Ectodermal cell (in vitro differentiated cells): ENCODE measurements around the gene KIF5A. TPM values are rescaled to one million over a fixed set of nuclear protein-coding genes. Genes with fewer than 3 reads are reported as not detected.
A peak's percentile ranks its signal among the peaks of the same experiment; 100 is the strongest.
"Not testable (repeated sequence)": the region's sequence is repeated elsewhere in the genome, so short reads cannot be mapped to it uniquely, and the experiment has no call there.

Source experiments
- H3K27ac ChIP-seq: 2 replicates; pipeline ENCODE4 v1.7.0; 2013; ENCODE audit warnings: mild to moderate bottlenecking, low read depth, low read length; ENCODE audit not compliant: insufficient read depth, poor library complexity, severe bottlenecking
- H3K27me3 ChIP-seq: 2 replicates; pipeline ENCODE4 v1.7.0; 2013; ENCODE audit warnings: mild to moderate bottlenecking, low read length; ENCODE audit not compliant: insufficient read depth, control insufficient read depth, poor library complexity, severe bottlenecking
- H3K36me3 ChIP-seq: one replicate; pipeline ENCODE4 v1.7.0; 2013; ENCODE audit warnings: low read length; ENCODE audit not compliant: control insufficient read depth, insufficient read depth
- H3K4me1 ChIP-seq: one replicate; pipeline ENCODE4 v1.7.0; 2013; ENCODE audit warnings: low read length; ENCODE audit not compliant: control insufficient read depth, insufficient read depth
- H3K4me3 ChIP-seq: 2 replicates; pipeline ENCODE4 v1.7.0; 2013; ENCODE audit warnings: low read depth, low read length, control low read depth; ENCODE audit not compliant: insufficient read depth
- H3K9me3 ChIP-seq: 2 replicates; pipeline ENCODE4 v1.7.0; 2013; ENCODE audit warnings: mild to moderate bottlenecking, low read length, moderate library complexity; ENCODE audit not compliant: control insufficient read depth
- WGBS, 2 experiments: methylation state at CpG; one replicate each; pipeline ENCODE4 v1.1.7; 2013; ENCODE audit warnings: missing lambda C conversion rate in 2 of 2; 5-methylcytosine and 5-hydroxymethylcytosine counted together
- polyA plus RNA-seq, 4 experiments: library from polyadenylated mRNA; stranded (reverse); fragments of 50-300 nt; gene quantifications; one replicate each; pipeline ENCODE4 v1.2.3, GENCODE V29; 2013

KIF5A gene
- 18.9 TPM for polyA plus RNA-seq (2013, experiment 1 of 4)
- 19.1 TPM for polyA plus RNA-seq (2013, experiment 2 of 4)
- 14.0 TPM for polyA plus RNA-seq (2013, experiment 3 of 4)
- polyA plus RNA-seq (2013, experiment 4 of 4): 15.9 TPM

DNA sequence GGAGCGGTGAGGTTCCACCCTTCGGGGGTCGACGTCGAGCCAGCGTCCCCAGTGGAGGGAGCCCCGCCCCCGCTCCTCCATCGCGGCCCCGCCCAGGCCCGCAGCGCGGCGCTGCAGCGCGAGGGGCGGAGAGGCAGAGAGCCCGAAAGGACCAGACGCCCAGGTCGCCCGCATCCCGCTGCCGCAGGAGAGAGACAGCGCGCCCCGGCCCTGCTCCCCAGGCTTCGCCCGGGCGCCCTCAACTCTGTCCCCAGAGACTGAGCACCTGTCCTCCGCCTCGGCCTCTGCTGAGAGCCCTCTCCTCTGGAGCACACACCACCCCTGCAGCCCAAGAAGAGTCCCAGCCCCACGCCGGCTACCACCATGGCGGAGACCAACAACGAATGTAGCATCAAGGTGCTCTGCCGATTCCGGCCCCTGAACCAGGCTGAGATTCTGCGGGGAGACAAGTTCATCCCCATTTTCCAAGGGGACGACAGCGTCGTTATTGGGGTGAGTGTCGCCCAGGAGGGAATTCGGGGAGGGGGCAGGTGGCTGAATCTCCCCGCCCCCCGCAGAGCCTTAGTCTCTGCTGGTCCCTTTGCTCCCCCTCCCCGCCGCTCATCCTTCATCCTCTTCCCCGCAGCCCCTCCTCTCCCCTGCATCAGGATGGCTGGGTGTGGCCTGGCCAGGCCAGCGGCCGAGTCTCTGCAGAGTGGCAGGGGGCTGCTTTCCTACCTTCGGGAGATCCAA is at the start of gene KIF5A:
Gene KIF5A, plus strand, starts transcription at position 136 of the 732 bp plus-strand sequence. Its CDS starts 228 bp downstream, at position 364.
- 0% methylated on average over 52 of the region's 52 CpGs for WGBS, 2 experiments
- H3K36me3 ChIP-seq: no peaks in the 10 kb centered on the region
- H3K4me3 ChIP-seq: peak within 1 kb of the TSS; percentile 66
- peaks cover 33% of the 10 kb centered on the region for H3K27me3 ChIP-seq
- H3K9me3 ChIP-seq: no peaks in the 10 kb centered on the region
- H3K27ac ChIP-seq: no peak within 1 kb of the TSS
- H3K4me1 ChIP-seq: peaks cover 32% of the 10 kb centered on the region

DNA sequence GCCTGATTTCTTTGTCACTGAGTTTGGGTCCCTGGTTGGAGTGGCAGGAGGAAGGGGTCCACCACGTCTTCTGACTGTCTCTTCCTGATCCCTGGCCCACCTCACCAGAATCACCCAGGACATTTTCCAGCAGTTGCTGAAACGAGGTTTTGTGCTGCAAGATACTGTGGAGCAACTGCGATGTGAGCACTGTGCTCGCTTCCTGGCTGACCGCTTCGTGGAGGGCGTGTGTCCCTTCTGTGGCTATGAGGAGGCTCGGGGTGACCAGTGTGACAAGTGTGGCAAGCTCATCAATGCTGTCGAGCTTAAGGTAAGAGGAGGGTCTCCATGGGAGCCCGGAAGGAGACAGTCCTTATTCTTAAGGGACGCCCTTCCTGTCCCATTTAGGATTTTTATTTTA is 49.6 kb upstream of the KIF5A start:
- no peaks in the 10 kb centered on the region for H3K9me3 ChIP-seq
- no peak overlapping the region for H3K27ac ChIP-seq
- 97% methylated on average over 11 of the region's 11 CpGs for whole genome bisulfite sequencing, 2 experiments
- no peaks in the 10 kb centered on the region for H3K4me1 ChIP-seq
- no peak overlapping the region for H3K4me3 ChIP-seq
- peaks cover 60% of the 10 kb centered on the region for H3K36me3 ChIP-seq
- H3K27me3 ChIP-seq: no peaks in the 10 kb centered on the region

DNA sequence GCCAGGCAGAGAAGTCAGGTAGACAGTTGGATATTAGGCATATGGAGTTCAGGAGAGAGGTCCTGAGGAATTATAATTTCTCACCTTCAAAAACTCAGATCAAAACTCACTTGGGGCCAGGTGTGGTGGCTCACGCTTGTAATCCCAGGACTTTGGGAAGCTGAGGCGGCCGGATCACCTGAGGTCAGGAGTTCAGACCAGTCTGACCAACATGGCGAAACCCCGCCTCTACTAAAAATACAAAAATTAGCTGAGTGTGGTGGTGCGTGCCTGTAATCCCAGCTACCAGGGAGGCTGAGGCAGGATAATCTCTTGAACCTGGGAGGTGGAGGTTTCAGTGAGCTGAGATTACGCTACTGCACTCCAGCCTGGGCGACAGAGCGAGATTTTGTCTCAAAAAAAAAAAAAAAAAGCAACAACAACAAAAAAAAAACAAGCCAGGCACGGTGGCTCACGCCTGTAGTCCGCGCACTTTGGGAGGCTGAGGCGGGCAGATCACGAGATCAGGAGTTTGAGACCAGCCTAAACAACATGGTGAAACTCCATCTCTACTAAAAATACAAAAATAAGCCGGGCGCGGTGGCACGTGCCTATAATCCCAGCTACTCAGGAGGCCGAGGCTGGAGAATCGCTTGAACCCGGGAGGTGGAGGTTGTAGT is 47.4 kb upstream of the KIF5A start:
- not testable (repeated sequence) for H3K9me3 ChIP-seq, H3K27ac ChIP-seq, H3K27me3 ChIP-seq, H3K4me1 ChIP-seq, H3K4me3 ChIP-seq
- H3K36me3 ChIP-seq: peaks cover 71% of the 10 kb centered on the region
- 95 to 96% methylated on average over 21 to 22 of the region's 22 CpGs for WGBS, 2 experiments

DNA sequence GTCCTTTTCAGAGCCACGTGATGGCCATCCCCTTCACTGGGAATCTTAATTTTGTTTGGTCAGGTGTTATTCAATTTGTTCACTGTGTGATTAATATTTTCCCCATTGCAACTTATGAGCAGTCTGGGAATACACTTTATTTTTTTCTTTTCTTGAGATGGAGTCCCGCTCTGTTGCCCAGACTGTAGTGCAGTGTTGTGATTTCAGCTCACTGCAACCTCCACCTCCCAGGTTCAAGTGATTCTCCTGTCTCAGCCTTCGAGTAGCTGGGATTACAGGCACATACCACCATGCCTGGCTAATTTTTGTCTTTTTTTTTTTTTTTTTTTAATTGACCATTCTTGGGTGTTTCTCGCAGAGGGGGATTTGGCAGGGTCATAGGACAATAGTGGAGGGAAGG is 43.3 kb upstream of the KIF5A start:
- H3K4me1 ChIP-seq, H3K9me3 ChIP-seq, H3K27me3 ChIP-seq, H3K4me3 ChIP-seq, H3K27ac ChIP-seq: not testable (repeated sequence)
- peaks cover 55% of the 10 kb centered on the region for H3K36me3 ChIP-seq
- 94% methylated on average over 3 of the region's 4 CpGs for WGBS, 2 experiments

DNA sequence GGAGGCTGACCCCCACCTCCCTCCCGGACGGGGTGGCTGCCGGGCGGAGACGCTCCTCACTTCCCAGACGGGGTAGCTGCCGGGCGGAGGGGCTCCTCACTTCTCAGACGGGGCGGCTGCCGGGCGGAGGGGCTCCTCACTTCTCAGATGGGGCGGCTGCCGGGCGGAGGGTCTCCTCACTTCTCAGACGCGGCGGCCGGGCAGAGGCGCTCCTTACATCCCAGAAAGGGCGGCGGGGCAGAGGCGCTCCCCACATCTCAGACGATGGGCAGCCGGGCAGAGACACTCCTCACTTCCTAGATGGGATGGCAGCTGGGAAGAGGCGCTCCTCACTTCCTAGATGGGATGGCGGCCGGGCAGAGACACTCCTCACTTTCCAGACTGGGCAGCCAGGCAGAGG is 42.0 kb upstream of the KIF5A start:
- H3K4me3 ChIP-seq, H3K4me1 ChIP-seq, H3K9me3 ChIP-seq, H3K27me3 ChIP-seq, H3K27ac ChIP-seq: not testable (repeated sequence)
- 96 to 98% methylated on average over 18 to 27 of the region's 28 CpGs for WGBS, 2 experiments
- H3K36me3 ChIP-seq: peaks cover 60% of the 10 kb centered on the region

DNA sequence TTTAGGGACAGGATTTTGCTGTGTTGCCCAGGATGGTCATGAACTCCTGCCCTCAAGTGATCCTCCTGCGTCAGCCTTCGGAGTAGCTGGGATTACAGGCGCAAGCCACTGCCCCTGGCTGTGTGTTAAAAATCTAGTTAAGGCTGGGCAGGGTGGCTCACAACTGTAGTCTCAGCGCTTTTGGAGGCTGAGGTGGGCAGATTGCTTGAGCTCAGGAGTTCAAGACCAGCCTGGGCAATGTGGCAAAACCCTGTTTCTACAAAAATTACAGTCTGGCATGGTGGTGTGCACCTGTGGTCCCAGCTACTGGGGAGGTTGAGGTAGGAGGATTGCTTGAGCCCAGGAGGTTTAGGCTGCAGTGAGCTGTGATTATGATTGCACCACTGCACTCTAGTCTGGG is 38.7 kb upstream of the KIF5A start:
- Histone ChIP-seq H3K4me1 (no peaks in the 10 kb centered on the region), H3K9me3 (no peaks in the 10 kb centered on the region), H3K36me3 (peaks cover 53% of the 10 kb centered on the region), H3K27ac (no peak overlapping the region), H3K27me3 (no peaks in the 10 kb centered on the region), H3K4me3 (no peak overlapping the region)
- WGBS, 2 experiments: 92 to 98% methylated on average over 4 of the region's 4 CpGs

DNA sequence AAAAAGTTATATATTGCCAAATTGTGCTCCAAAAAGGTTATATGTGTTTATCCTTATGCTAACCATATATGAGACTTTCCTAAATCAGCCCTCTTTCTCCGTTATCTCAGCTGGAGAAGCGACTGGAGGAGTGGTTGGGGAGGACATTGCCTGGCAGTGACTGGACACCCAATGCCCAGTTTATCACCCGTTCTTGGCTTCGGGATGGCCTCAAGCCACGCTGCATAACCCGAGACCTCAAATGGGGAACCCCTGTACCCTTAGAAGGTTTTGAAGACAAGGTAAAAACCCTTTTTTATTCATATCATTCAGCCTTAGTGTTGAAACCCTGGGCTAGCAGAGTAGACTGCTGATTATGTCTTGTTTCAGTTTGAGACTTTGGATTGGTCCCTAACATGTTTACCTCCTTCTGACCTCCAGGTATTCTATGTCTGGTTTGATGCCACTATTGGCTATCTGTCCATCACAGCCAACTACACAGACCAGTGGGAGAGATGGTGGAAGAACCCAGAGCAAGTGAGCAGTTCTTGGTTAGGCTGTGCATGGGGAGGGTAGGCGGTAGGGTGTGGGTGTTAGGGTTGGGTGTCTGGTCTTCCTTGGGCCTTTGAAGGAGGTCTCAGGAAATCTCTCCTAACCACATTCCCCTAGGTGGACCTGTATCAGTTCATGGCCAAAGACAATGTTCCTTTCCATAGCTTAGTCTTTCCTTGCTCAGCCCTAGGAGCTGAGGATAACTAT is 38.1 kb upstream of the KIF5A start:
- peaks cover 54% of the 10 kb centered on the region for H3K36me3 ChIP-seq
- H3K4me3 ChIP-seq: no peak overlapping the region
- 95 to 96% methylated on average over 7 of the region's 7 CpGs for WGBS, 2 experiments
- H3K27me3 ChIP-seq: no peaks in the 10 kb centered on the region
- H3K9me3 ChIP-seq: no peaks in the 10 kb centered on the region
- H3K4me1 ChIP-seq: no peaks in the 10 kb centered on the region
- H3K27ac ChIP-seq: no peak overlapping the region

DNA sequence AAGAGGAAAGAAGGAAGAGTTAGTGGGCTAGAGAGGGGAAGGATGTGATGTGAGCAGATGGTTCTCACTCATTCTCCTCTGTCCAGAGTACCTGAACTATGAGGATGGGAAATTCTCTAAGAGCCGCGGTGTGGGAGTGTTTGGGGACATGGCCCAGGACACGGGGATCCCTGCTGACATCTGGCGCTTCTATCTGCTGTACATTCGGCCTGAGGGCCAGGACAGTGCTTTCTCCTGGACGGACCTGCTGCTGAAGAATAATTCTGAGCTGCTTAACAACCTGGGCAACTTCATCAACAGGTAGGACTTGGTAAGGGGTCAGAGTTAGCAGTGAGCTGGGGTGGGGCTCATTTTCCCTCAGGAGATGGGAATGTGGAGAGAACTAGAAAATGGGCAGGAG is 37.2 kb upstream of the KIF5A start:
- Histone ChIP-seq H3K27me3 (no peaks in the 10 kb centered on the region), H3K36me3 (peaks cover 55% of the 10 kb centered on the region), H3K9me3 (no peaks in the 10 kb centered on the region), H3K4me3 (no peak overlapping the region), H3K27ac (no peak overlapping the region), H3K4me1 (no peaks in the 10 kb centered on the region)
- 95 to 96% methylated on average over 6 of the region's 6 CpGs for WGBS, 2 experiments

DNA sequence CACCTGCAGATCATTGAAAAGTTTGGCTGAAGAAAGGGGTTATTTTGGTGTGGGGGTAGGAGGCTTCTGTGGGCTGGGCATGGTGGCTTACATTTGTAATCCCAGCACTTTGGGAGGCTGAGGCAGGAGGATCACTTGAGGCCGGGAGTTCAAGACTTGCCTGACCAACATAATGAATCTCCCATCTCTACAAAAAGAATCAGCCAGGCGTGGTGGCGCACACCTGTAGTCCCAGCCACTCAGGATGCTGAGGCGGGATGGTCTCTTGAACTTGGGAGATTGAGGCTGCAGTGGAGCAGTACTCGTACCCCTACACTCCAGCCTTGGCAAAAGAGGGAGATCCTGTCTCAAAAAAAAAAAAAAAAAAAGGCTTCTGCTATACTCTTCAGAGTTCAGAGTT is 36.6 kb upstream of the KIF5A start:
- no peak overlapping the region for H3K27ac ChIP-seq
- H3K4me1 ChIP-seq: no peaks in the 10 kb centered on the region
- WGBS, 2 experiments: 92 to 95% methylated on average over 5 of the region's 5 CpGs
- peaks cover 55% of the 10 kb centered on the region for H3K36me3 ChIP-seq
- H3K4me3 ChIP-seq: no peak overlapping the region
- no peaks in the 10 kb centered on the region for H3K27me3 ChIP-seq
- no peaks in the 10 kb centered on the region for H3K9me3 ChIP-seq

DNA sequence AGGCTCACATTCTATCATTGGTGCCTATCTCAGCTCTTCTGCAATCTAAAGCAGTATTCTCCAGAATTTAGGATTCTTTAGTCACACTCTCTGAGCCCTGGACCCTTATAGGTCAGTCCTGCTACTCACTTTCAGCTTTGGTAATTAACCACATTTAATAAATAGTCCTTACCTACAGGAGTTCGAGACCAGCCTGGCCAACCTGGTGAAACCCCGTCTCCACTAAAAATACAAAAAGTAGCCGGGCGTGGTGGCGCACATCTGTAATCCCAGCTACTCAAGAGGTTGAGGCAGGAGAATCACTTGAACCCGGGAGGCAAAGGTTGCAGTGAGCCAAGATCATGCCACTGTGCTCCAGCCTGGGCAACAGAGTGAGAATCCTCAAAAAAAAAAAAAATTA is 36.2 kb upstream of the KIF5A start:
- WGBS, 2 experiments: 93 to 94% methylated on average over 6 of the region's 6 CpGs
- peaks cover 55% of the 10 kb centered on the region for H3K36me3 ChIP-seq

More for the DNA sequence above, 36.2 kb upstream of the KIF5A start:
- H3K27ac ChIP-seq, H3K27me3 ChIP-seq, H3K4me1 ChIP-seq, H3K9me3 ChIP-seq, H3K4me3 ChIP-seq: not testable (repeated sequence)
